AG04450 (cell line): ENCODE measurements around the gene CACNA1C. TPM values are rescaled to one million over a fixed set of nuclear protein-coding genes. Genes with fewer than 3 reads are reported as not detected.

Experiments used
- CTCF ChIA-PET: fragments of 300-600, 350-600 bp; formaldehyde crosslinking; extraction: SDS; loops from one replicate; lab custom pipeline; 2022; ENCODE audit warnings: antibody characterized with exemption, inconsistent platforms; lab: Charles Lee
- POLR2A ChIA-PET: fragments of 350-600 bp; formaldehyde crosslinking; extraction: SDS; loops from one replicate; lab custom pipeline; 2021; ENCODE audit warnings: antibody characterized with exemption, inconsistent platforms; lab: Yijun Ruan, JAX
- DNase-seq: peaks from one replicate; pipeline ENCODE4 v3.0.0-alpha.2; 2011; ENCODE audit warnings: low read depth, low spot score
- H3K27ac ChIP-seq: one replicate; pipeline ENCODE4 v1.5.1; 2012; ENCODE audit warnings: low read depth, low read length, control low read depth
- H3K27me3 ChIP-seq: one replicate; pipeline ENCODE4 v1.6.0; 2012; ENCODE audit warnings: low read length; ENCODE audit not compliant: control insufficient read depth, insufficient read depth
- H3K4me3 ChIP-seq: 2 replicates; pipeline ENCODE4 v1.5.1; 2011; ENCODE audit warnings: mild to moderate bottlenecking, low read depth, low read length, control low read depth
- H3K9me3 ChIP-seq: 2 replicates; pipeline ENCODE4 v1.5.1; 2012; ENCODE audit warnings: low read length; ENCODE audit not compliant: control insufficient read depth, insufficient read depth
- polyA plus RNA-seq: library from polyadenylated mRNA; depleted of rRNA; stranded (reverse); fragments of >200 nt; gene quantifications from 2 replicates; pipeline ENCODE4 v1.2.3, GENCODE V29; 2011
- TF ChIP-seq, protein P1 (sequence below): IDR thresholded peaks from 2 replicates; pipeline ENCODE4 v1.5.1; 2011; ENCODE audit warnings: low read depth, low read length, control low read depth, inconsistent platforms

The CACNA1C gene
- polyA plus RNA-seq, 1 experiment: 5.9 TPM

DNA sequence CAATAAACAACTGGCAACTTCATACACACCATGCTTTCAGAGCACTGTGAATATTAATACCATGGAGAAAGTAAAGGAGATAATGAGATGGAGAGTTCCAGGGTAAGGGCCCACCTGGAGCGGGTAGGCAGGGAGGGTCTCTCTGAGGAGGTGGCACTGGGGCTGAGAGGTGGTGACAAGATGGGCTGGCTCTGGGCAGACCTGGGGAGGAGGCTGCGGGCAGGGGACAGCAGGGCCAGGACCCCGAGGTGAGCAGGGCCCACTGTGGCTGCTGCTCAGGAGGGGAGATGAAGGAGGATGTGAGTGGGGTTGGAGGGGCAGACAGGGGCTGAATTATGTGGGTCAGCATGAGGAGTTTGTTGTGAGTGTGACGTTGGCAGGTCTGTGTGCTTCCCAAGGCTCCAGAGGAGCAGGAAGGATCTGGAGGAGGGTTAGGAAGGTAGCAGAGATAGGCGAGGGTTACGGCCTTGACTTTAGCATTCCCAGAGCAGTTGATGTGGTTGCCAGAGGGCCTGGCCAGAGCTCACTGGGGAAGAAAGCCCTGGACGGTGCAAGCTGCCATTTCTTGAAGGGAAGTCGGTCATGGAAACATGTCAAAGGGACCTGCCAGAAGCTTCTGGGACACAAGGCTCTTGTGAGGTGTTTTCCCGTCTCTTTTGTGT is 88.2 kb downstream of the CACNA1C start:
- no peaks in the 10 kb centered on the region for H3K27me3 ChIP-seq
- no peak overlapping the region for H3K27ac ChIP-seq
- no peaks in the 10 kb centered on the region for H3K9me3 ChIP-seq
- H3K4me3 ChIP-seq: no peak overlapping the region
- TF ChIP-seq, protein P1, sequence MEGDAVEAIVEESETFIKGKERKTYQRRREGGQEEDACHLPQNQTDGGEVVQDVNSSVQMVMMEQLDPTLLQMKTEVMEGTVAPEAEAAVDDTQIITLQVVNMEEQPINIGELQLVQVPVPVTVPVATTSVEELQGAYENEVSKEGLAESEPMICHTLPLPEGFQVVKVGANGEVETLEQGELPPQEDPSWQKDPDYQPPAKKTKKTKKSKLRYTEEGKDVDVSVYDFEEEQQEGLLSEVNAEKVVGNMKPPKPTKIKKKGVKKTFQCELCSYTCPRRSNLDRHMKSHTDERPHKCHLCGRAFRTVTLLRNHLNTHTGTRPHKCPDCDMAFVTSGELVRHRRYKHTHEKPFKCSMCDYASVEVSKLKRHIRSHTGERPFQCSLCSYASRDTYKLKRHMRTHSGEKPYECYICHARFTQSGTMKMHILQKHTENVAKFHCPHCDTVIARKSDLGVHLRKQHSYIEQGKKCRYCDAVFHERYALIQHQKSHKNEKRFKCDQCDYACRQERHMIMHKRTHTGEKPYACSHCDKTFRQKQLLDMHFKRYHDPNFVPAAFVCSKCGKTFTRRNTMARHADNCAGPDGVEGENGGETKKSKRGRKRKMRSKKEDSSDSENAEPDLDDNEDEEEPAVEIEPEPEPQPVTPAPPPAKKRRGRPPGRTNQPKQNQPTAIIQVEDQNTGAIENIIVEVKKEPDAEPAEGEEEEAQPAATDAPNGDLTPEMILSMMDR: no peak
- ChIA-PET POLR2A (no interaction called here), CTCF (no interaction called here)
- no peak for DNase-seq

GRCh38 chr12:2142068-2142467 is 89.3 kb downstream of the CACNA1C start:
- ChIA-PET CTCF (no interaction called here), POLR2A (no interaction called here)
- Histone ChIP-seq H3K27me3 (no peaks in the 10 kb centered on the region), H3K4me3 (no peak overlapping the region), H3K27ac (no peak overlapping the region), H3K9me3 (no peaks in the 10 kb centered on the region)
- TF ChIP-seq, protein P1: no peak
- no peak for DNase-seq

DNA sequence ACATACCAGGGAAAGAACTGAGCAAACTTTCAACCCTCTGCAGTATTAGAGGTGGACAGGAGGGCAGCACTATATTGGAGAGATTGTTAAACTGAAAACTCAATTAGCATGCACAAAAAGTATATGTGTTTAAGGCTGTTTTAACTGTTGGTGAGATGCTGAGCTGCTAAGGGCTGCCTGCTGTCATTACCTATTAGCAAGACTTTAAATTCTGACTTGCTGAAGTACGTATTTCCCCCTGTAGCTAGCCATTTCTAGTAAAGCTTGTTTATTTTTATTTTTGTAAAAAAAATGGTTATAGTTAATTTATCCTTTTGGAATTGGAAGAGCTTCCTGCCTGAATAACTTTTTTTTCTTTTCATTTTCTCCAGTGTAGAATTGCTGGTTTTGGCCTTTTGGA is 92.2 kb downstream of the CACNA1C start:
- Histone ChIP-seq H3K27me3 (no peaks in the 10 kb centered on the region), H3K4me3 (no peak overlapping the region), H3K9me3 (peaks cover 4% of the 10 kb centered on the region; the same call in 1 of the 2 replicates), H3K27ac (no peak overlapping the region)
- no peak for DNase-seq
- ChIA-PET POLR2A (no interaction called here), CTCF (interaction anchor here (1.4 kb wide), 1 partner anchor 11 kb away, joined by 3 read pairs; no protein-coding TSS in a partner anchor)
- TF ChIP-seq, protein P1: no peak

DNA sequence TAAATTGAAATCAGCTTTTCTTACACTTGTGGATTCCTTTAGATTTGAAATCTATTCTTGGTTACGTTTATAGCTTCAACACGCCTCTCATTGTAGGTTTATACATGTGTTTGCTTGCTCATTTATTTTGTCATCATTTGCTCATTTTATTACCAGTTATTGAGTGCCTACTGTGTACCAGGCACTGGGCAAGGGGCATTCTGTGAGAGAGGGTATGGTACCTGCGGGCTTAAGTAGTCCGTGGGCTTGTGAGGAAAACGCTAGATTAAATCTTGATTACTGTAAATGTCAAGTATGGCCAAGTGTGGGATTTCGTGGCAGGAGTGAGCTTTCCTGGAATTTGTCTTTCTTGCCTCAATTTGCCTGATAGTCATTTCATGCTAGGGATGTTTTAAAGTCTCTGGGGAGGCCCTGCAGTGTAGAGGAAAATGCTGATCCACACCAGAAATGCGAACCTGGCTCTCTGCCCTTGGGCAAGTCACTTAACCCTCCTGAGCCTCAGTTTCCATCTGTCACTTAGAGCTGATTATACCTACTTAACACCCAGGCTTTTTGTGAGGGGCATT is 92.7 kb downstream of the CACNA1C start:
- H3K9me3 ChIP-seq: peaks cover 4% of the 10 kb centered on the region; the same call in 1 of the 2 replicates
- H3K27me3 ChIP-seq: no peaks in the 10 kb centered on the region
- TF ChIP-seq, protein P1: no peak
- CTCF ChIA-PET: interaction anchor here (1.4 kb wide), 1 partner anchor 10 kb away, joined by 3 read pairs; no protein-coding TSS in a partner anchor
- no peak for DNase-seq
- no peak overlapping the region for H3K27ac ChIP-seq
- H3K4me3 ChIP-seq: no peak overlapping the region
- POLR2A ChIA-PET: no interaction called here

DNA sequence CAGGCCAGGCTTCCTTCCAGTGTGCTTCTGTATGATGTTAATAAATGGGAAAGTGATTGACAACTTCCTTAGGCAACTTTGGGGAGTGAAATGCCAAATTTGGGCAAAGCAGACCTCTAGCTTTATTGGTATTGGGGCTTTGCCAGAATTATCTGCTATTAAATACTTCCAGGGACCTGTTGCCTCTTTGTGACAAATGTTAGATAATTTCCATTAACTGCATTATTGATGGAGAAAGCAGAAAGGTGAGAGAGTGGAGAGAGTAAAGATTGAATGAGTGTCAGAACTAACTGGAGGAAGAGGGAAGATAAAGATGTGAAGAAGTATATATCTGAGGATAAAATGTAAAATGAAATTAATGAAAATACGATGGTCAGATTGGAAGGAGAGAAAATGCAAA is 94.5 kb downstream of the CACNA1C start:
- TF ChIP-seq, protein P1: no peak
- no peak overlapping the region for H3K4me3 ChIP-seq
- ChIA-PET CTCF (no interaction called here), POLR2A (no interaction called here)
- DNase-seq: no peak
- H3K27ac ChIP-seq: no peak overlapping the region
- H3K27me3 ChIP-seq: no peaks in the 10 kb centered on the region
- H3K9me3 ChIP-seq: peaks cover 4% of the 10 kb centered on the region; the same call in 1 of the 2 replicates
